IPS-20b (cell line): Measurements from ENCODE around the gene FLVCR2.
"Not testable (repeated sequence)": the region's sequence is repeated elsewhere in the genome, so short reads cannot be mapped to it uniquely, and the experiment has no call there.

Source experiments
- H3K27ac ChIP-seq: one replicate; pipeline ENCODE4 v1.5.1; 2013; ENCODE audit warnings: low read length
- H3K27me3 ChIP-seq: 2 replicates; pipeline ENCODE4 v1.6.1; 2013; ENCODE audit warnings: mild to moderate bottlenecking, low read length, inconsistent platforms; ENCODE audit not compliant: insufficient read depth
- H3K36me3 ChIP-seq: 2 replicates; pipeline ENCODE4 v1.6.1; 2013; ENCODE audit warnings: low read depth, mild to moderate bottlenecking, inconsistent platforms, low read length, moderate library complexity; ENCODE audit not compliant: insufficient read depth
- H3K4me1 ChIP-seq: 2 replicates; pipeline ENCODE4 v1.6.1; 2013; ENCODE audit warnings: mild to moderate bottlenecking, control low read depth, inconsistent platforms, low read length, moderate library complexity; ENCODE audit not compliant: insufficient read depth
- H3K4me3 ChIP-seq: 2 replicates; pipeline ENCODE4 v1.5.1; 2013; ENCODE audit warnings: mild to moderate bottlenecking, low read length, inconsistent platforms
- H3K9ac ChIP-seq: 2 replicates; pipeline ENCODE4 v1.6.1; 2013; ENCODE audit warnings: low read depth, mild to moderate bottlenecking, inconsistent platforms, low read length, moderate library complexity
- H3K9me3 ChIP-seq: 2 replicates; pipeline ENCODE4 v1.6.1; 2013; ENCODE audit warnings: mild to moderate bottlenecking, low read depth, low read length, inconsistent platforms; ENCODE audit not compliant: insufficient read depth

Gene FLVCR2

DNA sequence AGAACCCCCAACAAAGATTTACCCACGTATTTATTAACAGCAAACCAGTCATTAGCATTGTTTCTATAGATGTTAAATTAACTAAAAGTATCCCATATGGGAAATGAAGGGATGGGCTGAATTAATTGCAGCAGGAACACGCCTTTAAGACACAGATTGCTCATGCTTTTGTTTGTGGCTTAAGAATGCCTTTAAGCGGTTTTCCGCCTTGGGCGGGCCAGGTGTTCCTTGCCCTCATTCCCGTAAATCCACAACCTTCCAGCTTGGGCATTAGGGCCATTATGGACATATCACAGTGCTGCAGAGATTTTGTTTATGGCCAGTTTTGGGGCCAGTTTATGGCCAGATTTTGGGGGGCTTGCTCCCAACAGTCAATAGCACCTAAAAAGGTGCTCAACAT, 22.6 kb downstream of the FLVCR2 start:
- not testable (repeated sequence) for H3K27me3 ChIP-seq

DNA sequence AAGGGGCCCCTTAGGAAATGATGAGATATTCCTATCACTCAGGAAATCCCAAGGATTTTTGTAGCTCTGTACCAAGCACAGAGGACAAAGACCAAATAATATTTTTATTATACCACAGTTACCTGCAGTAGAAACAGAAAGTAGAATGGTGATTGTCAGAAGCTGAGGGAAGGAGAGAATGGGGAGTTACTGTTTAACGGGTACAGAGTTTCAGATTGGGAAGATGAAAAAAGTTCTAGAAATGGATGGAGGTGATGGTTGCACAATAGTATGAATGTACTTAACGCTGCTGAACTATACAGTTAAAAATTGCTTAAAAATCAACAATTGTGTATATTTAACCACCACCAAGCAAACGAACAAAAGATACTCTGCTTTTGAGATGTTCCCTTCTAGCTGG, 24.1 kb downstream of the FLVCR2 start:
- no peaks in the 10 kb centered on the region for H3K36me3 ChIP-seq
- no peaks in the 10 kb centered on the region for H3K9me3 ChIP-seq
- no peak overlapping the region for H3K27ac ChIP-seq
- H3K4me1 ChIP-seq: no peaks in the 10 kb centered on the region
- H3K4me3 ChIP-seq: no peak overlapping the region
- no peak overlapping the region for H3K9ac ChIP-seq
- H3K27me3 ChIP-seq: no peaks in the 10 kb centered on the region

More for the DNA sequence above, 22.6 kb downstream of the FLVCR2 start:
- H3K4me3 ChIP-seq, H3K9me3 ChIP-seq, H3K27ac ChIP-seq, H3K4me1 ChIP-seq, H3K36me3 ChIP-seq, H3K9ac ChIP-seq: not testable (repeated sequence)

DNA sequence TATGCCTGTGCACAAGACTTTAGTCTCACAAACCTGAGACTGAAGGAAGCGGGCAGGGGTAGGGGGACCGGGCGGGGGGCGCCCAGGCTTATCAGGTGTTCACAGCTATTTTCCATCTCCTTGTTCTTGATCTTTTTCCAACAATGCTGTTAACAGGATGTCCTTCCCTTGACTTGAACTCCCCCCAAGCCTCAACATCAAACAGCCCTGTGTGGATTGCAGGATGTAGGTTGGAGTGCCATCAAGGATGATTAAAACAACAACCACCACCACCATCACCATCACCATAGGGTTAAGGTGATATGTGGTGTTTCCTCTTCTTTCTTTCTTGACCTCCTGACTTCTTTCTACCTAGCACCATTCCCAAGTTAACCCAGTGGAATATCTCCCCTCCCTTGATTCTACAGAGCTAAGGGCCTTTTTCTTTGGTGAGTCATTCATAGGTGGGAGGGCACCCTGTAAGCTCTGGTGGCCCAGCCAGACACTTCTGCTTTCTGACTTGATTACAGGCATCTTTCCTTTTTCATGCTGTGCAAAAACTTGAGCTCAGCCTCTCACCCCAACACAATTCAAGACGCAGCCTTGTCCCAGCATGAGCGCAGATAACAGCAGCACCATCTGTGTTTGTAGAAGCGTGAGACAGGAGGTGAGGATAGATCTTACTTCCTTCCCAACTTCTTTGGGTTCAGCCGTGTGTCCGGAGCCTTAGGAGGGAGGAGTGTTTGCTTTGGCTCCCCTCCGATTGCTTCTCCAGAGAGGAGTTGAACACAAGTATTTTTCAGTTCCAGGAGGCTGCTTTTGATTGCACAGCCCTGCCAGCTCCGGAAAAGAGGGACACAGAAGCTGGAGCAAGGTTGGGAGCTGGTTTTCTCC, 26.8 kb downstream of the FLVCR2 start:
- no peak overlapping the region for H3K4me3 ChIP-seq
- no peak overlapping the region for H3K27ac ChIP-seq
- H3K9ac ChIP-seq: no peak overlapping the region
- H3K9me3 ChIP-seq: no peaks in the 10 kb centered on the region
- H3K27me3 ChIP-seq: no peaks in the 10 kb centered on the region
- H3K4me1 ChIP-seq: no peaks in the 10 kb centered on the region
- H3K36me3 ChIP-seq: no peaks in the 10 kb centered on the region

DNA sequence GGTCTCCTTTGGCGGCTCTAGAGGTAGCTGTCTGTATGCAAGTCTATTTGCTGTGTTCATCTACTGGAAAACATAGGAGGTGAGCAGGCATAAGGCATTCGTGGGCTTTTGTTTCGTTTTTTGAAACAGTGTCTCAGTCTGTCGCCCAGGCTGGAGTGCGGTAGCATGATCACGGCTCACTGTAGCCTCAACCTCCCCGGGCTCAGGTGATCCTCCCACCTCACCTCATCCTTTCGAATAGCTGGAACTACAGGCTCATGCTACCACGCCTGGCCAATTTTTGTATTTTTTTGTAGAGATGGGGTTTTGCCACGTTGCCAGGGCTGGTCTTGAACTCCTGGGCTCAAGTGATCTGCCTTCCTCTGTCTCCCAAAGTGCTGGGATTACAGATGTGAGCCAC, 27.5 kb downstream of the FLVCR2 start:
- no peaks in the 10 kb centered on the region for H3K27me3 ChIP-seq
- no peak overlapping the region for H3K4me3 ChIP-seq
- H3K4me1 ChIP-seq: no peaks in the 10 kb centered on the region
- H3K27ac ChIP-seq: no peak overlapping the region
- no peak overlapping the region for H3K9ac ChIP-seq
- H3K9me3 ChIP-seq: no peaks in the 10 kb centered on the region
- no peaks in the 10 kb centered on the region for H3K36me3 ChIP-seq

DNA sequence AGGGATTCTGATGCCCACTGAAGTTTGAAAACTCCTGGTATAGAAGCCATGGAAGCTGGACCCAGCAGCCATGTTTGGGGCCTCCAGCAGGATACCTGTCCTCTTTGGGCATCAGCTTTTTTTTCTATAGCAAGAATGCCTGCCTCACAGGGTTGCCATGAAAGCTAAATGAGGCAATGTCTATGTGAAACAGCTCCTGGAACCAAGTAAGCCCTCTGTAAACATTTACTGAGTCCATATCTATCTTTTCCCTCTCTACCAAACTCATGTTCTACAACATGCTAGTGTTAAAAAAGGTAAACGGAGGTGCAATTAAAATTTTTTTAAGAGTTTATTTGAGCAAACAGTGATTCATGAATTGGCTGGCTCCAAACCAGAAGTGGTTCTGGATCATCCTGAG, 28.6 kb downstream of the FLVCR2 start:
- Histone ChIP-seq H3K27ac (no peak overlapping the region), H3K4me1 (no peaks in the 10 kb centered on the region), H3K36me3 (no peaks in the 10 kb centered on the region), H3K9ac (no peak overlapping the region), H3K27me3 (no peaks in the 10 kb centered on the region), H3K4me3 (no peak overlapping the region), H3K9me3 (no peaks in the 10 kb centered on the region)

DNA sequence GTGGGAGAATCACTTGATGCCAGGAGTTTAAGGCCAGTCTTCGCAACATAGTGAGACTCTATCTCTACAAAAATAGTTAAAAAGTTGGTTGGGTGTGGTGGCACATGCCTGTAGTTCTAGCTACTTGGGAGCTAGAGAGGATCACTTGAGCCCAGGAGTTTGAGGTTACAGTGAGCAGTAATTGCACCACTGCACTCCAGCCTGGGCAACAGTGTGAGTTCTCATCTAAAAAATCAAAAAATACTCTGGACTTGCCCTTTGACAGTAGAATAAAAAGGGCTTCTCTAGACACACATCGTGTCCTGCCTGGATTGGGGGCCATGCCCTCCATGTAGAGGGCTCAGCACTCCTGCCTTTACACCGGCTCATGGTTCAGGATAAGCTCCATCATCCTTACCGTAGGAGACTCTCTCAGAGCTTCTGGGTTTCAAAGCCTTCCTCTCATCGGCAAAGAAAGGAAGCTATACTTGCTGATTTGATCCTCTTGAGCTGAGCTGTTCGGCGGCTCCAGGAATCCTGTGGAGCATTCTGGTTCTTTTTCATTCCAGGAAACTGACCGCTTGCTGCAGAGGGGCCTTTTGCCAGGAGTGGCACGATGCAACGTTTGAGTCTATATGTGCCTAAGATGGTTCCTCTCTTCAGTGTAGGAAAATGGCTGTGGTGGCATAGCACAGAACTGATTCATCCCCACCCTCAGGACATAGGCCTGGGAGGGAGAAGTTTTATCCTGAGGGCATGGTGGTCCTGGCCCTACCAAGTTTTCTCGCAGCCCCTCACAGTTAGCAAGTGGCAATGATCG, 29.6 kb downstream of the FLVCR2 start:
- no peaks in the 10 kb centered on the region for H3K27me3 ChIP-seq
- H3K4me1 ChIP-seq: no peaks in the 10 kb centered on the region
- no peak overlapping the region for H3K4me3 ChIP-seq
- no peaks in the 10 kb centered on the region for H3K36me3 ChIP-seq
- H3K27ac ChIP-seq: no peak overlapping the region
- no peak overlapping the region for H3K9ac ChIP-seq
- H3K9me3 ChIP-seq: no peaks in the 10 kb centered on the region

DNA sequence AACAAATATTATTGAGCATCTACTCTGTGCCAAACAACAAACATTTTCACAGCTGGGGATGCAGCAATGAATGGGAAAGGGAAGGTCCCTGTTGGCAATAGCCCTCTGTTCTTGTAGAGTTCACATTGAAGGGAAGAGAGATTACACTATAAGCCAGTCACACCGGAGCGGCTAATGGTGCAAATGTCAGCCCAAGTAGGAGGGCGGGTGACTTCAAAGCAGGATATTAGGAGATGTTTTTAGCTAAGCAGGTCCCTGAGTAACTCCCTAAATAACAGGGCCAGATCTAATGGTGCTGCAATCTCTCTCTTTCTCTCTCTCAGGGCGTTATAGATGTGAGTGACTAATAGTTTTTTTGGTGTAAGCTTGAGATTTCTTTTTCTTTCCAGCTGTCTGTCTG, 30.7 kb downstream of the FLVCR2 start:
- H3K9ac ChIP-seq: no peak overlapping the region

DNA sequence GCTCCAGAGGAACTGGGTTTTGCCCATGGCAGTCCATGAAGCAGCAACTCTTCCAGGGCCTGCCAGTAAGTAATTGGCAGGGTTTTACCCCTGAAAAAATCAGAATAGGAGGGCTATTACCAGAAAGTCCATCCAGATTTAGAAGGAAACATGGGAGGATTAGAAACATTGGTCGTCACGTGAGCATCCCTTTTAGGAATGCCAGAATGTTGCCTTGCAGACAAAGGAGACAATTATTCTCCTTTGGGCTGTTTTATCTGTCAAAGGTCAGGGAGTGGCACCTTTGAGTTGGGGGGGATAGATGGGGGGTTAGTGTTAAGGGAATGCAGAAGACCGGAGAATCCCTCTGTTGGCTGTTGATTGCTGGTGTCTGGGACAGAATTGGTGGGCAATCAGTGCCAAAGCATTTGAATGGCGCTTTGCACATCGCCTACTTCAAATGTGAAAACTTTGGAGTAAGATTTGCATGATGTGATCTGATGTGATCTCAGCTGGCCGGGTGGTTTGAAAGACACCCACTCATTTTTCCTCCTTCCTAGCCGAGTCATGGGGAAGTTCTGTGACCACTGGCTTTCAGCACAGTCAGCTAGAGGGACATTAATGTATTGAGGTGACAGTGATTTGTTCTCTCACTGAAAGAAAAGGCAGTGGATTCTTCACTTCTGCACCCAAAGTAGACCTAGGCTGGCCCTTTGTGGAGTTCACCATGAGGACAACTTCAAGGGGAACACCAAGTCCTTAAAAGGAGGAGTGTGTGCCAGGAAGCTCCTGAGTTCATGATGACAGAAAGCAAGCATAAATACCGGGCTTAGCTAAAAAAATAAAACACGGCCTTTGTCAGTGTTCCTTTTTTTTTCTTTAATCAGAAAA, 31.4 kb downstream of the FLVCR2 start:
- Histone ChIP-seq H3K9ac (no peak overlapping the region), H3K27ac (no peak overlapping the region), H3K36me3 (no peaks in the 10 kb centered on the region), H3K4me3 (no peak overlapping the region), H3K9me3 (no peaks in the 10 kb centered on the region), H3K27me3 (no peaks in the 10 kb centered on the region), H3K4me1 (no peaks in the 10 kb centered on the region)

More for the DNA sequence above, 30.7 kb downstream of the FLVCR2 start:
- no peaks in the 10 kb centered on the region for H3K9me3 ChIP-seq
- no peaks in the 10 kb centered on the region for H3K27me3 ChIP-seq
- no peak overlapping the region for H3K27ac ChIP-seq
- H3K4me1 ChIP-seq: no peaks in the 10 kb centered on the region
- no peak overlapping the region for H3K4me3 ChIP-seq
- H3K36me3 ChIP-seq: no peaks in the 10 kb centered on the region

DNA sequence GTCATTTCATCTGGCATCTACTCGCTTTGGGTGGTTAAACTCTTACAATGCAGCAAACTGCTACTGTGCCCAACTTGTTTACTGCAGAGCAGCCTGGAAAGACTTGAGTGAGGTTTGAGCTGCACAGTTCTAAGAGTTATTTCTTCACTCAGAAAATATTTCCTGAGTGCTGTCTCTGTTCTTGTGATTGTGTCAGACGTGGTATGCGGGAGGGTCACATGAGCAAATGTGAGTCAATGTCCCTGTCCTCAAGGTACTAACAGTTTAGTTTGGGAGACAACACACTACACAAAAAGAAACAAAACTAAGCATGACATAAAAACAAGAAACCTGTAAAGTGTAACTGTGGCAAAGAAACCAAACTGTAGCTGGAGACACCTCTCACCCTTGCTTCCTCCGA, 32.4 kb downstream of the FLVCR2 start:
- Histone ChIP-seq H3K27ac (no peak overlapping the region), H3K36me3 (no peaks in the 10 kb centered on the region), H3K4me3 (no peak overlapping the region), H3K9ac (no peak overlapping the region), H3K27me3 (no peaks in the 10 kb centered on the region), H3K9me3 (no peaks in the 10 kb centered on the region), H3K4me1 (no peaks in the 10 kb centered on the region)

DNA sequence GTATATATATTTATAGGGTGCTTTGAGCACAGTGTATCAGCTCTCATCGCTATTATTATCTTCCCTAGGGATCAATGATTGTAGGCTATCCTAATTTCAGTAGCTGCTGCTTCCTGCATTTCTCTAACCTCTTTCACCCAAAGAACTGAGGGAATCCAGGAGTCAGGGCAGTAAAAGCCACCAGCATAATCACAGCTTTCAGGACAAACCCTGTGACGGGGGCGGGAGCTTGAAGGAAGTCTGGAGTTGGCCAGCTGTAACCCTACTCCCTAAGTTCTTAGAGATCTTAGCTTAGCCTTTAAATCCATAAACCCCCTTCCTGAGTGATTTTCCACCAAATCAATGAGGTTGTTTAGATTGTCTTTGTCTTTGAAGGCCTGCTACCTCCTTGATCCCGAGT, 33.7 kb downstream of the FLVCR2 start:
- no peaks in the 10 kb centered on the region for H3K9me3 ChIP-seq
- H3K27me3 ChIP-seq: no peaks in the 10 kb centered on the region
- no peaks in the 10 kb centered on the region for H3K36me3 ChIP-seq
- H3K4me3 ChIP-seq: no peak overlapping the region
- H3K9ac ChIP-seq: no peak overlapping the region
- no peaks in the 10 kb centered on the region for H3K4me1 ChIP-seq
- no peak overlapping the region for H3K27ac ChIP-seq

DNA sequence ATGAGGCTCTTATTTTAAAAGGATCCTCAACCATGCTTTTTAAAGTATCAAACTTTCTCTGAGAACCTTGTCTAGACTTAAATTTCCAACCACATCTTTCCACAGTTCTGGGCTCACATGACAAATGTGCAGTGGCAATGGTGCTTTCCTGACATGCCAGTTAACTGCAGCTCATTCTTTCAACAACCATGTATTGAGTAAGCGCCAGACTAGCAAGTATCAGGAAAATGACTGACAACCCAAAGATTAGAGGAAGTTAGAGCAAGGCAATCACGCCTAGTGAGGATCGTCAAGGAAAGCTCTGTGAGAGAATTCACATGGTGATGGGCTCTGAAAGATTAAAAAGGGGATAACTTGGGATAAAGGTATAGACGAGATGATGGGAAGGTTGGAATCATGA, 35.8 kb downstream of the FLVCR2 start:
- no peak overlapping the region for H3K4me3 ChIP-seq
- H3K27me3 ChIP-seq: no peaks in the 10 kb centered on the region
- no peaks in the 10 kb centered on the region for H3K4me1 ChIP-seq
- H3K36me3 ChIP-seq: no peaks in the 10 kb centered on the region
- no peaks in the 10 kb centered on the region for H3K9me3 ChIP-seq
- H3K9ac ChIP-seq: no peak overlapping the region
- H3K27ac ChIP-seq: no peak overlapping the region
